BE2C (cell line): ENCODE measurements around the gene AAK1. TPM values are rescaled to one million over a fixed set of nuclear protein-coding genes. Genes with fewer than 3 reads are reported as not detected.
A peak's percentile ranks its signal among the peaks of the same experiment; 100 is the strongest.

ENCODE experiments used
- DNase-seq: peaks from one replicate; pipeline ENCODE4 v3.0.0-alpha.2; 2020
- H3K27me3 ChIP-seq: fragments of 250-450 bp; sonication (Bioruptor Pico); 2 replicates; pipeline ENCODE4 v1.5.1; 2020; ENCODE audit warnings: mild to moderate bottlenecking
- H3K36me3 ChIP-seq: fragments of 250-450 bp; sonication (Bioruptor Pico); 2 replicates; pipeline ENCODE4 v1.5.1; 2020; ENCODE audit warnings: mild to moderate bottlenecking
- H3K4me1 ChIP-seq: fragments of 250-450 bp; sonication (Bioruptor Pico); 2 replicates; pipeline ENCODE4 v1.5.1; 2020
- H3K4me3 ChIP-seq: 2 replicates; pipeline ENCODE4 v1.5.1; 2011; ENCODE audit warnings: low read depth, low read length
- H3K9me3 ChIP-seq: fragments of 250-450 bp; sonication (Bioruptor Pico); 2 replicates; pipeline ENCODE4 v1.5.1; 2020
- CTCF ChIP-seq: IDR thresholded peaks from 2 replicates; pipeline ENCODE4 v1.5.1; 2012; ENCODE audit warnings: mild to moderate bottlenecking, low read depth, low read length
- polyA plus RNA-seq: library from polyadenylated mRNA; unstranded; fragments of >200 nt; gene quantifications from one replicate; pipeline ENCODE4 v1.2.1, GENCODE V29; 2012; ENCODE audit warnings: low read depth, missing spikeins; ENCODE audit not compliant: insufficient read length, insufficient read depth

Gene AAK1
- 11.6 TPM for polyA plus RNA-seq

GRCh38 chr2:69643602-69644505 lies at the start of gene AAK1:
TSS of gene AAK1 (minus strand) at chr2:69643739. CDS start at chr2:69643040, 699 bp downstream.
- no peaks in the 10 kb centered on the region for H3K9me3 ChIP-seq
- DNase-seq = peak; percentile 86

GRCh38 chr2:69692424-69692823 lies 48.9 kb upstream of the AAK1 start:
- no peak for DNase-seq

More at GRCh38 chr2:69643602-69644505, at the start of gene AAK1:
- H3K4me1 ChIP-seq = no peaks in the 10 kb centered on the region
- H3K4me3 ChIP-seq = peak within 1 kb of the TSS; percentile 79
- no peak for TF ChIP-seq CTCF
- no peaks in the 10 kb centered on the region for H3K27me3 ChIP-seq
- no peaks in the 10 kb centered on the region for H3K36me3 ChIP-seq

GRCh38 chr2:69689969-69690368 lies 46.4 kb upstream of the AAK1 start:
- Histone ChIP-seq H3K4me1 (no peaks in the 10 kb centered on the region; the same call in 1 of the 2 replicates), H3K4me3 (no peak overlapping the region), H3K9me3 (no peaks in the 10 kb centered on the region), H3K27me3 (no peaks in the 10 kb centered on the region), H3K36me3 (no peaks in the 10 kb centered on the region)
- TF ChIP-seq CTCF = no peak
- DNase-seq = no peak

More at GRCh38 chr2:69692424-69692823, 48.9 kb upstream of the AAK1 start:
- H3K9me3 ChIP-seq = no peaks in the 10 kb centered on the region
- no peaks in the 10 kb centered on the region for H3K27me3 ChIP-seq
- no peak for TF ChIP-seq CTCF
- no peaks in the 10 kb centered on the region for H3K4me1 ChIP-seq
- no peak overlapping the region for H3K4me3 ChIP-seq
- no peaks in the 10 kb centered on the region for H3K36me3 ChIP-seq

GRCh38 chr2:69689466-69689865 lies 45.9 kb upstream of the AAK1 start:
- H3K4me1 ChIP-seq = no peaks in the 10 kb centered on the region; the same call in 1 of the 2 replicates

GRCh38 chr2:69687971-69688611 lies 44.6 kb upstream of the AAK1 start:
- no peak overlapping the region for H3K4me3 ChIP-seq
- H3K36me3 ChIP-seq = no peaks in the 10 kb centered on the region
- no peak for DNase-seq
- no peak for TF ChIP-seq CTCF
- H3K9me3 ChIP-seq = no peaks in the 10 kb centered on the region
- no peaks in the 10 kb centered on the region for H3K27me3 ChIP-seq
- H3K4me1 ChIP-seq = no peaks in the 10 kb centered on the region; the same call in 1 of the 2 replicates

More at GRCh38 chr2:69689466-69689865, 45.9 kb upstream of the AAK1 start:
- TF ChIP-seq CTCF = no peak
- H3K36me3 ChIP-seq = no peaks in the 10 kb centered on the region
- no peaks in the 10 kb centered on the region for H3K9me3 ChIP-seq
- no peaks in the 10 kb centered on the region for H3K27me3 ChIP-seq
- no peak overlapping the region for H3K4me3 ChIP-seq
- no peak for DNase-seq
